Fibroblast of the aortic adventitia (primary cell): Measurements from ENCODE around the gene VTI1A. TPM values are rescaled to one million over a fixed set of nuclear protein-coding genes. Genes with fewer than 3 reads are reported as not detected.
A peak's percentile ranks its signal among the peaks of the same experiment; 100 is the strongest.

Experiments used
- DNase-seq: peaks from one replicate; pipeline ENCODE4 v3.0.0-alpha.2; 2010; ENCODE audit warnings: low read depth
- H3K4me3 ChIP-seq: 2 replicates; pipeline ENCODE4 v1.5.1; 2011; ENCODE audit warnings: low read depth, mild to moderate bottlenecking, control low read depth, low read length, moderate library complexity
- CTCF ChIP-seq: IDR thresholded peaks from 2 replicates; pipeline ENCODE4 v1.5.1; 2011; ENCODE audit warnings: mild to moderate bottlenecking, low read length, control low read depth, inconsistent platforms; ENCODE audit not compliant: insufficient read depth
- total RNA-seq: library from RNA; depleted of rRNA; stranded (reverse); fragments of >200 nt; gene quantifications from 2 replicates; pipeline ENCODE4 v1.2.3, GENCODE V29; 2012; ENCODE audit warnings: low replicate concordance

VTI1A gene
- total RNA-seq, 1 donor = 44.5 TPM

- no peak overlapping the region for H3K4me3 ChIP-seq
- TF ChIP-seq CTCF = no peak
- DNase-seq = no peak
Measured at GRCh38 chr10:112784022-112784461, 337.0 kb downstream of the VTI1A start.

- TF ChIP-seq CTCF = no peak
- no peak overlapping the region for H3K4me3 ChIP-seq
- DNase-seq = no peak
Measured at GRCh38 chr10:112785089-112785488, 338.1 kb downstream of the VTI1A start.

- TF ChIP-seq CTCF = no peak
- H3K4me3 ChIP-seq = no peak overlapping the region
- no peak for DNase-seq
Measured at GRCh38 chr10:112789248-112789647, 342.2 kb downstream of the VTI1A start.

GRCh38 chr10:112790030-112790429 is 343.0 kb downstream of the VTI1A start:
- no peak for DNase-seq

DNA sequence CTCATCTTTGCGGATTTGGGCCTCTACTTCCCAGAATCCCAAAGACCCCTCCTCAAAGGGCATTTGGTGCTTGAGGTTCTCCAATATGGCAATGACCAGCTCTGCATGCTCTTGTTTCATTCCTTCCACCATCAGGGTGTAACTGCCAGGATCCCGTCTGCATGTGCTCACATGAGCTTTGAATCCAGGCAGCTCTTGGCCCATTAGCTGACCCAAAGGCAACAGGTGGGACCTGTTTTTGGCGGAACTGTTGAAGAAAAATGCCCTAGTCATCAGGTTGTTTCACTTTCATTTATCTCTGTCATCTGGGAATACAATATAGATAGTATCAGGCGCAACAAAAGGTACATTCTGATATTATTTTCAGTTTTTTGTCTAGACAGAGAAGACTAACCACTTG is 343.9 kb downstream of the VTI1A start:
- no peak for TF ChIP-seq CTCF
- H3K4me3 ChIP-seq = no peak overlapping the region
- DNase-seq = no peak

More at GRCh38 chr10:112790030-112790429, 343.0 kb downstream of the VTI1A start:
- H3K4me3 ChIP-seq = no peak overlapping the region
- no peak for TF ChIP-seq CTCF

DNA sequence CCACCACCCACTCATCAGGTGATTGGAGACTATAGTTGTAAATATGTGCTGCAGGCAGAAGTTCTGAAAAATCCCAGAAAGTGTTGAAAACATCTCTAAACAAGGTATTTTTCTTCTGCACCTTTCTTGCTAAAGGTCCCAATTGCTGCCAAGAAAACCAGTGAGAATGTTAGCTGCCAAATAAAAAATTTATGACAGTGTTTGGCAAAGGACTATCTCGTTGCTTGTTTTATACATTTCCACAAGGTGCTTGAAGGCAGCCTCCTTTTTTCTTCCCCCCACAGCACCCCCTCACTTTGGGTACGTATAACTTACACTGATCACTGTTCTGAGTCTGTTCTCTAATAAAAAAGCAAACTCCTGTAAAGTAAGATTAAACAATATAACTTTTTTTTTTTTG is 344.4 kb downstream of the VTI1A start:
- no peak overlapping the region for H3K4me3 ChIP-seq
- no peak for DNase-seq
- TF ChIP-seq CTCF = no peak

GRCh38 chr10:112792487-112793201 is 345.6 kb downstream of the VTI1A start:
- peak; percentile 77 for DNase-seq
- H3K4me3 ChIP-seq = peak overlapping the region; percentile 34
- TF ChIP-seq CTCF = no peak
